Lung (tissue), 12 donors: ENCODE data around the gene AKAP13. TPM values are rescaled to one million over a fixed set of nuclear protein-coding genes. Genes with fewer than 3 reads are reported as not detected.

Source experiments
- ATAC-seq: fragments of 200-7000 bp; cut with Tn5 transposase; one replicate; pipeline ENCODE4 v1.9.1; 2020; ENCODE audit warnings: moderate number of reproducible peaks; ENCODE audit not compliant: insufficient read depth, low FRiP score
- DNase-seq, 3 donors: peaks; one replicate each; pipeline ENCODE4 v3.0.0-alpha.2; 2013 to 2017
- H3K27ac ChIP-seq, 2 donors: one replicate each; pipeline ENCODE4 v1.5.1; 2013; ENCODE audit warnings: mild to moderate bottlenecking in 2 of 2, moderate library complexity in 2 of 2, control low read depth in 1 of 2, inconsistent platforms in 1 of 2, low read depth in 1 of 2, low read length in 1 of 2
- H3K27me3 ChIP-seq, 3 donors: one replicate each; pipeline ENCODE4 v1.5.1; 2013; ENCODE audit warnings: low read length in 2 of 3; ENCODE audit not compliant: control insufficient read depth in 3 of 3, insufficient read depth in 3 of 3
- H3K36me3 ChIP-seq, 4 donors: one replicate each; pipeline ENCODE4 v1.5.1; 2013; ENCODE audit warnings: low read length in 4 of 4, mild to moderate bottlenecking in 1 of 4, moderate library complexity in 1 of 4; ENCODE audit not compliant: control insufficient read depth in 4 of 4, insufficient read depth in 4 of 4
- H3K4me1 ChIP-seq, 5 donors: one replicate each; pipeline ENCODE4 v1.5.1; 2013; ENCODE audit warnings: low read length in 5 of 5, mild to moderate bottlenecking in 2 of 5, moderate library complexity in 1 of 5; ENCODE audit not compliant: control insufficient read depth in 5 of 5, insufficient read depth in 5 of 5
- H3K4me3 ChIP-seq: one replicate; pipeline ENCODE4 v1.5.1; 2013; ENCODE audit warnings: mild to moderate bottlenecking, control low read depth, moderate library complexity
- H3K9ac ChIP-seq, 2 donors: one replicate each; pipeline ENCODE4 v1.5.1; 2013; ENCODE audit warnings: low read length in 2 of 2, control low read depth in 1 of 2; ENCODE audit not compliant: insufficient read depth in 1 of 2
- H3K9me3 ChIP-seq, 4 donors: one replicate each; pipeline ENCODE4 v1.5.1; 2013; ENCODE audit warnings: low read length in 3 of 4, mild to moderate bottlenecking in 1 of 4, moderate library complexity in 1 of 4; ENCODE audit not compliant: control insufficient read depth in 4 of 4, insufficient read depth in 3 of 4
- WGBS, 2 donors: extraction: QIAGEN DNeasy Blood & Tissue Kit; methylation state at CpG; one replicate each; pipeline ENCODE4 v1.1.7; 2013; 5-methylcytosine and 5-hydroxymethylcytosine counted together
- polyA plus RNA-seq, 2 donors: library from polyadenylated mRNA; stranded (reverse); fragments of 200-250 nt; gene quantifications; one replicate each; pipeline ENCODE4 v1.2.1, GENCODE V29; 2013
- total RNA-seq, 2 donors: library from RNA; depleted of rRNA in 1 of 2; stranded (reverse); fragments of >200 nt in 1 of 2; gene quantifications; one replicate each; pipeline ENCODE4 v1.2.1, GENCODE V29; 2014 to 2021
- TF ChIP-seq, protein P1 (sequence below): IDR thresholded peaks from 2 replicates; pipeline ENCODE4 v1.5.1; 2012; ENCODE audit warnings: mild to moderate bottlenecking; ENCODE audit errors: control extremely low read depth, extremely low read depth
- donor health status: control.
- donor health status: control.
- donor health status: Bipolar disorder and iron deficiency.
- donor health status: healthy.
- donor health status: DM: yes; HTN: yes; CAD: no.

Gene AKAP13
- total and polyA plus RNA-seq, 4 donors: 102 to 1,115 (median 259) TPM

DNA sequence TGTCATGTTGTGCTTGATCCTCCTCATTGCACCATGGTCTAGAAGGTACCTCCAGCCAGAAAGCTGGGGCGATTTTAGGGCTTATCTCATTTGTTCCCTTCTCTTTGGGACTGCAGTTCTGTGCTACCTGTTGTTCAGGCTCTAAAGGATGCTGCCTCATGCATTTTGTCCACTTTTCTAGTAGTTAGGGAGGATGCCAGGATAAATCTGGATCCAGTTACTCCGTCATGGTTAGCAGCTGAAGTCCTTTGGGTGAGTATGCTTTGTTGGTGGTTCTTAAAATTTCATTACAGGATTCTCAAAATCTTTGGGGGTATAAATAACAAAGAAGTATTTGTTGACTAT lies 8.9 kb downstream of the AKAP13 start:
- H3K36me3 ChIP-seq: peaks cover 0 to 3% (median under 1%) of the 10 kb centered on the region in 4 donors
- no peaks in the 10 kb centered on the region for H3K9me3 ChIP-seq
- H3K9ac ChIP-seq: no peak overlapping the region
- DNase-seq: no peak
- WGBS, 2 donors: 91 to 94% methylated on average over 2 of the region's 2 CpGs
- H3K4me1 ChIP-seq: peaks cover 5 to 36% (median 11%) of the 10 kb centered on the region in 5 donors
- TF ChIP-seq, protein P1, sequence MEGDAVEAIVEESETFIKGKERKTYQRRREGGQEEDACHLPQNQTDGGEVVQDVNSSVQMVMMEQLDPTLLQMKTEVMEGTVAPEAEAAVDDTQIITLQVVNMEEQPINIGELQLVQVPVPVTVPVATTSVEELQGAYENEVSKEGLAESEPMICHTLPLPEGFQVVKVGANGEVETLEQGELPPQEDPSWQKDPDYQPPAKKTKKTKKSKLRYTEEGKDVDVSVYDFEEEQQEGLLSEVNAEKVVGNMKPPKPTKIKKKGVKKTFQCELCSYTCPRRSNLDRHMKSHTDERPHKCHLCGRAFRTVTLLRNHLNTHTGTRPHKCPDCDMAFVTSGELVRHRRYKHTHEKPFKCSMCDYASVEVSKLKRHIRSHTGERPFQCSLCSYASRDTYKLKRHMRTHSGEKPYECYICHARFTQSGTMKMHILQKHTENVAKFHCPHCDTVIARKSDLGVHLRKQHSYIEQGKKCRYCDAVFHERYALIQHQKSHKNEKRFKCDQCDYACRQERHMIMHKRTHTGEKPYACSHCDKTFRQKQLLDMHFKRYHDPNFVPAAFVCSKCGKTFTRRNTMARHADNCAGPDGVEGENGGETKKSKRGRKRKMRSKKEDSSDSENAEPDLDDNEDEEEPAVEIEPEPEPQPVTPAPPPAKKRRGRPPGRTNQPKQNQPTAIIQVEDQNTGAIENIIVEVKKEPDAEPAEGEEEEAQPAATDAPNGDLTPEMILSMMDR: no peak
- ATAC-seq: no peak
- no peak overlapping the region for H3K4me3 ChIP-seq
- peak overlapping the region in 1 of 2 donors; percentile 72 for H3K27ac ChIP-seq
- no peaks in the 10 kb centered on the region for H3K27me3 ChIP-seq

DNA sequence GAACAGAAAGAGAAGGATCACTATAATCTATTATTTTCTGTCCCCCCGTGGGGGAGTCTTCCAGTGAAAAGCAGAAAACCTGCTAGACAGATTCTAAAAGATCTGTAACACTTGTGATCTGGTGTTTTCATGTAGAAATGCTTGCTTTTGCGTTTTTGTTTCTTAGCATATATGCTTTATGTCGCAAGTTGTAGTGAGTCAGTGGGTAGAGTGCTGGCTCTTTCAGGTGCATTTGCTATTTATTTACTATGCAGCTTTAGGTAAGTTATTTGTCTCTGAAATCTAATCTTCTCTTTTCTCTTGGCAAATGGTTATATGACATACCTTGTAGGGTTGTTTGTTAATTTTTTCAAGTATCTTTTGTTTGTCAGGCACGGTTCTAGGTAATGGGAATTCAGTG lies 9.4 kb downstream of the AKAP13 start:
- 86 to 88% methylated on average over 4 of the region's 4 CpGs for WGBS, 2 donors
- no peaks in the 10 kb centered on the region for H3K27me3 ChIP-seq
- no peaks in the 10 kb centered on the region for H3K9me3 ChIP-seq
- ATAC-seq: no peak
- H3K36me3 ChIP-seq: peaks cover 0 to 3% (median under 1%) of the 10 kb centered on the region in 4 donors
- TF ChIP-seq, protein P1: no peak
- no peak for DNase-seq
- H3K27ac ChIP-seq: peak overlapping the region in 1 of 2 donors; percentile 45
- H3K9ac ChIP-seq: no peak overlapping the region
- H3K4me1 ChIP-seq: peaks cover 3 to 37% (median 12%) of the 10 kb centered on the region in 5 donors
- no peak overlapping the region for H3K4me3 ChIP-seq

DNA sequence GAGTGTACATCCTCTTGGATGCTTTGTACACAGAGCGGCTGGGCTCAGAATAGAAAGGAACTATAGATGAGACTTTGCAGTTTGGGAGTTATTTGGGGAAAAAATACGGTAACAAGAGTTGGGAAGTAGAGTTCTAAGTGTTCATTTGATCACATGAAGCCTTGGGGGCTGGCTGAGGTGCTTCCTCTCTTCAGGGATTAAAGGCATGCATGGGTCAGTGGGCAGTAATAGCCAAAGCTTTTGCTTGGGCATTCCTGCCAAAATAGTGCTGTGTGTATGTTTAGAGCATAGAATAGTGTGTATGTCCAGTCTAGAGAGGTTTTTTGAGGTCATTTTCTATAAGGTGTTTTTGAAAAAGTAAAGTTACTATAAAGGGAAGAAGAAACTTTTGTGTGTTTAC lies 12.8 kb downstream of the AKAP13 start:
- H3K9ac ChIP-seq: no peak overlapping the region
- WGBS, 2 donors: 83 to 86% methylated on average over 2 of the region's 2 CpGs
- H3K36me3 ChIP-seq: peaks cover 0 to 1% (median 0%) of the 10 kb centered on the region in 4 donors
- TF ChIP-seq, protein P1: no peak
- H3K4me1 ChIP-seq: peaks cover 3 to 35% (median 12%) of the 10 kb centered on the region in 5 donors
- no peak overlapping the region for H3K4me3 ChIP-seq
- no peak for DNase-seq
- H3K27ac ChIP-seq: peak overlapping the region in 1 of 2 donors; percentile 7
- no peaks in the 10 kb centered on the region for H3K27me3 ChIP-seq
- no peaks in the 10 kb centered on the region for H3K9me3 ChIP-seq
- no peak for ATAC-seq
